Ectodermal cell (in vitro differentiated cells): Measurements from ENCODE around the gene HS6ST2. TPM values are rescaled to one million over a fixed set of nuclear protein-coding genes. Genes with fewer than 3 reads are reported as not detected.
"Not testable (repeated sequence)": the region's sequence is repeated elsewhere in the genome, so short reads cannot be mapped to it uniquely, and the experiment has no call there.

Source experiments
- H3K27ac ChIP-seq: 2 replicates; pipeline ENCODE4 v1.7.0; 2013; ENCODE audit warnings: mild to moderate bottlenecking, low read depth, low read length; ENCODE audit not compliant: insufficient read depth, poor library complexity, severe bottlenecking
- H3K27me3 ChIP-seq: 2 replicates; pipeline ENCODE4 v1.7.0; 2013; ENCODE audit warnings: mild to moderate bottlenecking, low read length; ENCODE audit not compliant: insufficient read depth, control insufficient read depth, poor library complexity, severe bottlenecking
- H3K36me3 ChIP-seq: one replicate; pipeline ENCODE4 v1.7.0; 2013; ENCODE audit warnings: low read length; ENCODE audit not compliant: control insufficient read depth, insufficient read depth
- H3K4me1 ChIP-seq: one replicate; pipeline ENCODE4 v1.7.0; 2013; ENCODE audit warnings: low read length; ENCODE audit not compliant: control insufficient read depth, insufficient read depth
- H3K4me3 ChIP-seq: 2 replicates; pipeline ENCODE4 v1.7.0; 2013; ENCODE audit warnings: low read depth, low read length, control low read depth; ENCODE audit not compliant: insufficient read depth
- H3K9me3 ChIP-seq: 2 replicates; pipeline ENCODE4 v1.7.0; 2013; ENCODE audit warnings: mild to moderate bottlenecking, low read length, moderate library complexity; ENCODE audit not compliant: control insufficient read depth
- WGBS, 2 experiments: methylation state at CpG; one replicate each; pipeline ENCODE4 v1.1.7; 2013; ENCODE audit warnings: missing lambda C conversion rate in 2 of 2; 5-methylcytosine and 5-hydroxymethylcytosine counted together
- polyA plus RNA-seq, 4 experiments: library from polyadenylated mRNA; stranded (reverse); fragments of 50-300 nt; gene quantifications; one replicate each; pipeline ENCODE4 v1.2.3, GENCODE V29; 2013

Gene HS6ST2
- polyA plus RNA-seq (2013, experiment 1 of 4) = 15.9 TPM
- polyA plus RNA-seq (2013, experiment 2 of 4) = 15.4 TPM
- polyA plus RNA-seq (2013, experiment 3 of 4) = 11.2 TPM
- polyA plus RNA-seq (2013, experiment 4 of 4) = 12.6 TPM

- H3K4me1 ChIP-seq = no peaks in the 10 kb centered on the region
- H3K27ac ChIP-seq = no peak within 1 kb of the TSS
- no peaks in the 10 kb centered on the region for H3K9me3 ChIP-seq
- H3K4me3 ChIP-seq = peak within 1 kb of the TSS; percentile 48
- H3K27me3 ChIP-seq = peaks cover 57% of the 10 kb centered on the region
- H3K36me3 ChIP-seq = no peaks in the 10 kb centered on the region
- WGBS, 2 experiments = 1% methylated on average over 63 of the region's 63 CpGs
These were observed at the start of gene HS6ST2 for GRCh38 chrX:132958091-132958703. TSS of gene HS6ST2 (minus strand) at chrX:132958629.

DNA sequence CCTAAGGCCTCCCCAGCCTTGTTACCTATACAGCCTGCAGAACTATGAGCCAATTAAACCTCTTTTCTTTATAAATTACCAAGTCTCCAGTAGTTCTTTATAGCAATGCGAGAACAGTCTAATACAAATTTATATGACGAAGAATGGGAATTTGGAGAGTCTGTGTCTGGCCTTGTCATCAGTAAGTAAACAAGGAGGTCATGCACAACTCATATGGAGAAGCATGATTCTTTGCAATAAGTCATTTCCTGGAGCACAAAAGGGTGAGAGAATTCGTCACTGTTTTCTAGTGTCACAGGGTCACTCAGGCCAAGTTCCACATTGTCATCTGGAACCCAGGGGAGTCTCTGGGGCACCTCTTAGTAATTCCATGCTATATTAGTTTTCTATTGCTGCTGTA, 49.0 kb upstream of the HS6ST2 start:
- H3K4me3 ChIP-seq = no peak overlapping the region
- no peaks in the 10 kb centered on the region for H3K9me3 ChIP-seq
- H3K4me1 ChIP-seq = no peaks in the 10 kb centered on the region
- no peak overlapping the region for H3K27ac ChIP-seq
- 88 to 96% methylated on average over 3 of the region's 3 CpGs for WGBS, 2 experiments
- no peaks in the 10 kb centered on the region for H3K36me3 ChIP-seq
- no peaks in the 10 kb centered on the region for H3K27me3 ChIP-seq

GRCh38 chrX:133005616-133006015, 47.2 kb upstream of the HS6ST2 start:
- Histone ChIP-seq H3K9me3 (no peaks in the 10 kb centered on the region), H3K36me3 (no peaks in the 10 kb centered on the region), H3K4me1 (no peaks in the 10 kb centered on the region), H3K27ac (no peak overlapping the region), H3K4me3 (no peak overlapping the region), H3K27me3 (no peaks in the 10 kb centered on the region)
- WGBS, 2 experiments = 100% methylated on average over 1 of the region's 1 CpG; no CpG with 5 or more reads in 1 of the 2 experiments

GRCh38 chrX:133005042-133005441, 46.6 kb upstream of the HS6ST2 start:
- Histone ChIP-seq H3K27ac (no peak overlapping the region), H3K4me3 (no peak overlapping the region), H3K4me1 (no peaks in the 10 kb centered on the region), H3K9me3 (no peaks in the 10 kb centered on the region), H3K36me3 (no peaks in the 10 kb centered on the region), H3K27me3 (no peaks in the 10 kb centered on the region)
- 31 to 34% methylated on average over 2 of the region's 2 CpGs for WGBS, 2 experiments

GRCh38 chrX:132999209-132999608, 40.8 kb upstream of the HS6ST2 start:
- Histone ChIP-seq H3K4me3 (no peak overlapping the region), H3K27ac (no peak overlapping the region), H3K9me3 (no peaks in the 10 kb centered on the region), H3K4me1 (no peaks in the 10 kb centered on the region), H3K27me3 (no peaks in the 10 kb centered on the region), H3K36me3 (no peaks in the 10 kb centered on the region)
- WGBS, 2 experiments = 40 to 69% methylated on average over 1 of the region's 1 CpG

- no peak overlapping the region for H3K27ac ChIP-seq
- no peaks in the 10 kb centered on the region for H3K36me3 ChIP-seq
- no peaks in the 10 kb centered on the region for H3K4me1 ChIP-seq
- WGBS, 2 experiments = 95 to 96% methylated on average over 2 of the region's 2 CpGs
- no peak overlapping the region for H3K4me3 ChIP-seq
- H3K9me3 ChIP-seq = no peaks in the 10 kb centered on the region
- no peaks in the 10 kb centered on the region for H3K27me3 ChIP-seq
These were observed 32.4 kb upstream of the HS6ST2 start for GRCh38 chrX:132990835-132991234.

- Histone ChIP-seq H3K4me1 (no peaks in the 10 kb centered on the region), H3K27ac (no peak overlapping the region), H3K4me3 (no peak overlapping the region), H3K36me3 (no peaks in the 10 kb centered on the region), H3K27me3 (no peaks in the 10 kb centered on the region), H3K9me3 (no peaks in the 10 kb centered on the region)
These were observed 28.1 kb upstream of the HS6ST2 start for GRCh38 chrX:132986556-132986955.

- 86% methylated on average over 5 of the region's 7 CpGs for WGBS, 2 experiments
- no peaks in the 10 kb centered on the region for H3K9me3 ChIP-seq
- H3K4me1 ChIP-seq = no peaks in the 10 kb centered on the region
- no peaks in the 10 kb centered on the region for H3K27me3 ChIP-seq
- no peak overlapping the region for H3K27ac ChIP-seq
- H3K4me3 ChIP-seq = no peak overlapping the region
- no peaks in the 10 kb centered on the region for H3K36me3 ChIP-seq
These were observed 25.7 kb upstream of the HS6ST2 start for GRCh38 chrX:132984058-132984650.

DNA sequence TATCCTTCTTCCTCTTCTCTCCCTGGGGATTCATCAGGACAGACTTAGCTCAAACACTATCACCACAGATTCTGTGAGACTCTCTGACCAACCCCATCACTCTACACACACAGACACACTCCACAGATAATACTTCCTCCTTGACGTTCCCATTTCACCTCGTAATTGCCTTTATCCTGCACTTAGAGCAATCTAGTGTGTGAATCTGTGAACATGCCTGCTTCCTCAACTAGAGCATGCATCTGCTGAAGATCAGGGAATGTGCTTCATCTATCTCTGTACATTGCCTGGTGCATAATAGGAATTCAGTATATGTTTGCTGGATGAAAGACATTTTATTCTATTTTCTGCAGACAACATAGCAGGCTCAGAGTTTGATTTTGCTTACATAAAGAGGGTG, 25.1 kb upstream of the HS6ST2 start:
- Histone ChIP-seq H3K27me3 (no peaks in the 10 kb centered on the region), H3K36me3 (no peaks in the 10 kb centered on the region), H3K4me1 (no peaks in the 10 kb centered on the region), H3K4me3 (no peak overlapping the region), H3K27ac (no peak overlapping the region), H3K9me3 (no peaks in the 10 kb centered on the region)
- WGBS, 2 experiments = 84 to 90% methylated on average over 2 of the region's 2 CpGs

GRCh38 chrX:132980035-132980434, 21.6 kb upstream of the HS6ST2 start:
- not testable (repeated sequence) for H3K9me3 ChIP-seq, H3K36me3 ChIP-seq, H3K4me1 ChIP-seq, H3K27me3 ChIP-seq, H3K4me3 ChIP-seq, H3K27ac ChIP-seq
- no CpG with 5 or more reads among the region's 2 CpGs for WGBS, 2 experiments
